ENCODE data around the gene MATN1. TPM values are rescaled to one million over a fixed set of nuclear protein-coding genes. Genes with fewer than 3 reads are reported as not detected.

MATN1 gene
- total and polyA plus RNA-seq, 12 donors = not detected

- H3K27ac ChIP-seq = no peak overlapping the region
- DNase-seq = no peak
- 84 to 86% methylated on average over 17 of the region's 17 CpGs for WGBS, 2 donors
- intact Hi-C loops (cut with DNase I) = no loop called here
- H3K27me3 ChIP-seq = peaks cover 0 to 9% (median 0%) of the 10 kb centered on the region in 7 donors
- H3K9me3 ChIP-seq = no peaks in the 10 kb centered on the region
- no peaks in the 10 kb centered on the region for H3K36me3 ChIP-seq
- no peak for ATAC-seq
- no peak for TF ChIP-seq CTCF (IDR thresholded peaks at IDR 0.05)
- H3K4me3 ChIP-seq = no peak overlapping the region
- H3K4me1 ChIP-seq = no peaks in the 10 kb centered on the region
Observed at GRCh38 chr1:30664103-30664755, 59.2 kb downstream of the MATN1 start.

- Histone ChIP-seq H3K36me3 (no peaks in the 10 kb centered on the region), H3K27me3 (peaks cover 0 to 13% (median 0%) of the 10 kb centered on the region in 7 donors), H3K4me3 (no peak overlapping the region), H3K27ac (no peak overlapping the region), H3K4me1 (no peaks in the 10 kb centered on the region), H3K9me3 (no peaks in the 10 kb centered on the region)
- ATAC-seq = no peak
- WGBS, 2 donors = 52 to 59% methylated on average over 13 of the region's 13 CpGs
- no peak for TF ChIP-seq CTCF (IDR thresholded peaks at IDR 0.05)
- DNase-seq = no peak
- intact Hi-C loops (cut with DNase I) = no loop called here
Observed at GRCh38 chr1:30663596-30664091, 59.7 kb downstream of the MATN1 start.

- Histone ChIP-seq H3K27ac (no peak overlapping the region), H3K27me3 (peaks cover 0 to 21% (median 5%) of the 10 kb centered on the region in 7 donors), H3K4me1 (no peaks in the 10 kb centered on the region), H3K4me3 (no peak overlapping the region), H3K36me3 (no peaks in the 10 kb centered on the region), H3K9me3 (no peaks in the 10 kb centered on the region)
- TF ChIP-seq CTCF (IDR thresholded peaks at IDR 0.05) = no peak
- 67 to 71% methylated on average over 9 of the region's 9 CpGs for WGBS, 2 donors
- DNase-seq = no peak
- intact Hi-C loops (cut with DNase I) = no loop called here
- ATAC-seq = no peak
Observed at GRCh38 chr1:30662291-30662840, 61.0 kb downstream of the MATN1 start.

GRCh38 chr1:30661311-30661710 is 62.1 kb downstream of the MATN1 start:
- ATAC-seq = no peak
- WGBS, 2 donors = 90 to 93% methylated on average over 10 of the region's 10 CpGs
- H3K27ac ChIP-seq = no peak overlapping the region
- H3K4me3 ChIP-seq = no peak overlapping the region
- peaks cover 0 to 31% (median 8%) of the 10 kb centered on the region in 7 donors for H3K27me3 ChIP-seq
- no peaks in the 10 kb centered on the region for H3K9me3 ChIP-seq
- no peak for DNase-seq
- no peaks in the 10 kb centered on the region for H3K36me3 ChIP-seq
- TF ChIP-seq CTCF (IDR thresholded peaks at IDR 0.05) = no peak
- H3K4me1 ChIP-seq = no peaks in the 10 kb centered on the region
- intact Hi-C loops (cut with DNase I) = no loop called here

Small RNA genes lying within 50 kb of the gene (microRNA-seq; reads per million reads assigned to microRNA genes)
- 0 reads per million in 2 donors for gene MIR4420

Other genes with a start within 250 kb of the MATN1 start
- 100 to 1,000 TPM in 1 of 10 donors, 10 to 100 TPM in 6, 1 to 10 TPM in 3; 5.9 to 114 (median 12.9) TPM for gene LAPTM5, start 34.2 kb upstream of the MATN1 start, total RNA-seq
- gene LAPTM5, start 34.2 kb upstream of the MATN1 start, polyA plus RNA-seq = 10 to 100 TPM; 13.2 to 33.5 TPM
- 10 to 100 TPM; 17.9 to 57.7 (median 22.1) TPM for gene SDC3, start 185.2 kb upstream of the MATN1 start, total RNA-seq
- gene SDC3, start 185.2 kb upstream of the MATN1 start, polyA plus RNA-seq = 10 to 100 TPM; 13.1 to 22.2 TPM